ENCODE measurements around the gene TGIF1. TPM values are rescaled to one million over a fixed set of nuclear protein-coding genes. Genes with fewer than 3 reads are reported as not detected.
A peak's percentile ranks its signal among the peaks of the same experiment; 100 is the strongest.

The TGIF1 gene
- total RNA-seq, 1 experiment from 2014 or later, result 86.9 TPM

DNA sequence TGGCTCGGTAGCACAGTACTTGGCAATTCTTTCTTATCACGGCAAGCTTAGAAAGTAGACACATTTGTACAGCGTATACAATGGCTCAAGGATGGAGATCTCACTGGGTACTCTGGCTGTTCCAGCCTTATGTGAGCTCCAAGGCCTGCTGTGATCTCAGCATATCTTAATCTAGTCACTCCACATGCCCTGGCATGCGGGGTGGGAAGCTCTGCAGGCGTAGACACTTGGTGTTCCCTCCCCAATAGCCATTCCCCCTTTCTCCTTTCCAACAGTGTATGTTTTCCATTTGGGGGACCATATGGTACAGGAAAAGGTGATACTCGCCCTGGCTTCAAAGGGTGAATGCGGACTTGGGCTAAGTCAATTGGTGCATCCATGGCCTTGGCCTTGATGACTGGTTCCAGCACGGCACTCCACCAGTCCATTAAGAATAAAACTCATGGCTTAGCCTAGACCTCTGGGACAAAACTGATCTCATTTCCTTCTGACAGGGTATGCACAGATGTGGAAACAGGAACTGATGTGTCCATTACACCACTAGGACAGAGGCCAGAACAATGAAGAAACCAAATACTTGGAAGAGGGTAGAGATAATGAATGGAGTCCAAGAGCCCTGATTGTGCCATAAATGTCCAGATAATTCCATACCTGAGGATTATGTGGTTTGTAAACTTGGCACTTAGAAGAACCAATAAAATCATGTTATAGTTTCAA lies 28.4 kb downstream of the TGIF1 start:
- H3K27ac ChIP-seq, result no peak overlapping the region
- no peak for DNase-seq
- H3K36me3 ChIP-seq, result no peaks in the 10 kb centered on the region
- peaks cover 9% of the 10 kb centered on the region for H3K4me1 ChIP-seq
- no peaks in the 10 kb centered on the region for H3K27me3 ChIP-seq
- H3K9me3 ChIP-seq (replicated peaks), result no peaks in the 10 kb centered on the region
- H3K4me3 ChIP-seq, result no peak overlapping the region

DNA sequence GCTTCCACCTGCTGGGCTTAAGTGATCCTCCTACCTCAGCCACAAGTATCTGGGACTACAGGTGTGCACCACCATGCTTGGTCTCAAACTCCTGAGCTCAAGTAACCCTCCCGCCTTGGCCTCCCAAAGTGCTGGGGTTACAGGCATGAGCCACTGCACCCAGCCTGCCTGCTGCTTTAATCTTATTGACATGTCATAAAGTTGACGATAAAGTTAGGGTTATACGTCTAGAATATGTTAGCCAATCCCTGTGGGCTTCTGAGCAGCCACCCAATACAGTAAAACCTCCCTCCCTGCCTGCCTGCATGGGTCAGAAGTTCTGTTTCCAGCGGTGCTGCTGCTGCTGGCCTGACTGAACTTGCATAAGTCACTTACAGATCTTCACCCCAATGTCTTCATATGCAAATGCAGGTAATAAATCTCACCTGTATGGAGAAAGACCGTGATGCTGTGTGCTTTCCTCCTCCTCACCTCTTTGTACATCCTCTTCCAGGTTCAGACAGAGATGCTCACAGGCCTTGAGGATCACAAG lies 30.1 kb downstream of the TGIF1 start:
- no peak overlapping the region for H3K27ac ChIP-seq
- no peaks in the 10 kb centered on the region for H3K9me3 ChIP-seq (replicated peaks)
- no peak for DNase-seq

DNA sequence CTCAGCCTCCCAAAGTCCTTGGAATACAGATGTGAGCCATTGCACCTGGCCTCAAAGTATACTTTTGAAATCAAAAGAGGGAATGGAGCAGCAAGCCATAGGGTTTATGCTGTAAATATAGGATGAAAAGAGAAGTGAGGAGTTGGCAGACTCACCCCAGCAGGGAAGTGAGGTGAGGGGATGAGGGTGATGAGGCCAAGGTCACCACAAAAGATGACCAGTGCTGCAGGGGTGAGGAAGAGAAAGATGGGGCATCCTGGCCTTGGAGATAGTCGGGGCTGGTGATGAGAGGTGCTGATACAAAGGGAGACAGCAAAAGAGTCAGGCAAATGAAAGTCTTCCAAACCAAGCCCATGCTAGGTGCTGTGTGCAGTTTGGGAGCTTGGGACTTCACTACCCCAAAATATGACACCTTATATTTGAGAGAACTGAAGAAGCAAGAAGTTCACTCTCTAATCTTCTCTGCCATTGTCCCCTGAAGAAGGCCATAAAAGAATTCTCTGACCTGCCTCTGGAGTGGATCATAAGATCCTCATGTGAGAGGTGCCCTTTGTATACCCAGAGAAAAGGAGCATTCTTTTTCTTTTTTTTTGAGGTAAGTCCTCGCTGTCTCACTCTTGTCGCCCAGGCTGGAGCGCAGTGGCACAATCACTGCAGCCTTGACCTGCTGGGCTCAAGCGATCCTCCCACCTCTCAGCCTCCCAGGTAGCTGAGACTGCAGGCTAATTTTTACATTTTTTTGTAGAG lies 31.0 kb downstream of the TGIF1 start:
- H3K4me1 ChIP-seq, result peaks cover 9% of the 10 kb centered on the region
- H3K27ac ChIP-seq, result no peak overlapping the region
- no peaks in the 10 kb centered on the region for H3K27me3 ChIP-seq
- H3K9me3 ChIP-seq (replicated peaks), result no peaks in the 10 kb centered on the region
- no peak for DNase-seq
- no peak overlapping the region for H3K4me3 ChIP-seq
- no peaks in the 10 kb centered on the region for H3K36me3 ChIP-seq

More for the DNA sequence above, 30.1 kb downstream of the TGIF1 start:
- Histone ChIP-seq H3K4me3 (no peak overlapping the region), H3K4me1 (peaks cover 9% of the 10 kb centered on the region), H3K27me3 (no peaks in the 10 kb centered on the region), H3K36me3 (no peaks in the 10 kb centered on the region)

DNA sequence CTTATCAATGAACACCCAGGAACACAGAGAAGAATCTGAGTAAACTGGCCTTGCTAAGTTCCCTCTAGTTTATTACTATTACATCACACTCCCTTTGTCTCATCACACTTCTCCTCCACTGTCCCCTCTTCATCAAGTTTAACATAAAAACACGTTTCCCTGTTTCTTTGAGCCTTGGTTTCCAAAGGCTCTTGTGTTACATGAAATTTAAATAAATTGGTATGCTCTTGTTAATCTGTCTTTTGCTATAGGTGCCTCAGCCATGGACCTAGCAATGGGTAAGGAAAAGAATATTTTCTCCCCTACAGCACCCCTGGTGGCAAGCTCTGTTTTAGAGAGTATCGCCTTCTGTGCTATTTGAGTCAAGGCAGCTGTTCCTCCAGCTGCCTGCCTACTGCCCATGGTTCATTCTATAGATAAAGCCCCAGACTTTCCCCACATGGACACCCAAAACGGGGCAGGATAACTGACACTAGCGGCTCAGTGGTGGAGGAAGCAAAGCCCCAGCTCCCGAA lies 31.8 kb downstream of the TGIF1 start:
- Histone ChIP-seq H3K9me3 (replicated peaks) (no peaks in the 10 kb centered on the region), H3K36me3 (no peaks in the 10 kb centered on the region), H3K27ac (peak overlapping the region; percentile 75), H3K4me1 (peaks cover 9% of the 10 kb centered on the region), H3K27me3 (no peaks in the 10 kb centered on the region), H3K4me3 (peak overlapping the region; percentile 29)
- DNase-seq, result peak; percentile 71 to 90

- Histone ChIP-seq H3K36me3 (no peaks in the 10 kb centered on the region), H3K4me3 (peak overlapping the region; percentile 29), H3K4me1 (peaks cover 9% of the 10 kb centered on the region), H3K27ac (peak overlapping the region; percentile 75), H3K27me3 (no peaks in the 10 kb centered on the region), H3K9me3 (replicated peaks) (no peaks in the 10 kb centered on the region)
- DNase-seq, result no peak
Observed at GRCh38 chr18:3482258-3482657, 32.3 kb downstream of the TGIF1 start.

- Histone ChIP-seq H3K4me1 (peaks cover 9% of the 10 kb centered on the region), H3K4me3 (no peak overlapping the region), H3K36me3 (no peaks in the 10 kb centered on the region), H3K9me3 (replicated peaks) (no peaks in the 10 kb centered on the region), H3K27ac (no peak overlapping the region), H3K27me3 (no peaks in the 10 kb centered on the region)
- DNase-seq, result no peak
Observed at GRCh38 chr18:3485153-3486149, 35.5 kb downstream of the TGIF1 start.

GRCh38 chr18:3486512-3486911 lies 36.5 kb downstream of the TGIF1 start:
- DNase-seq, result no peak

GRCh38 chr18:3489462-3489861 lies 39.5 kb downstream of the TGIF1 start:
- no peaks in the 10 kb centered on the region for H3K36me3 ChIP-seq
- H3K4me3 ChIP-seq, result no peak overlapping the region
- no peaks in the 10 kb centered on the region for H3K27me3 ChIP-seq
- no peak overlapping the region for H3K27ac ChIP-seq
- no peaks in the 10 kb centered on the region for H3K9me3 ChIP-seq (replicated peaks)
- DNase-seq, result no peak
- H3K4me1 ChIP-seq, result no peaks in the 10 kb centered on the region

More at GRCh38 chr18:3486512-3486911, 36.5 kb downstream of the TGIF1 start:
- Histone ChIP-seq H3K36me3 (no peaks in the 10 kb centered on the region), H3K4me3 (no peak overlapping the region), H3K9me3 (replicated peaks) (no peaks in the 10 kb centered on the region), H3K27ac (no peak overlapping the region), H3K4me1 (peaks cover 9% of the 10 kb centered on the region), H3K27me3 (no peaks in the 10 kb centered on the region)

GRCh38 chr18:3491981-3492555 lies 42.1 kb downstream of the TGIF1 start:
- no peaks in the 10 kb centered on the region for H3K36me3 ChIP-seq
- H3K27ac ChIP-seq, result no peak overlapping the region
- no peaks in the 10 kb centered on the region for H3K27me3 ChIP-seq
- H3K9me3 ChIP-seq (replicated peaks), result no peaks in the 10 kb centered on the region
- H3K4me3 ChIP-seq, result no peak overlapping the region
- H3K4me1 ChIP-seq, result no peaks in the 10 kb centered on the region
- no peak for DNase-seq

GRCh38 chr18:3492721-3493120 lies 42.7 kb downstream of the TGIF1 start:
- no peak overlapping the region for H3K27ac ChIP-seq

DNA sequence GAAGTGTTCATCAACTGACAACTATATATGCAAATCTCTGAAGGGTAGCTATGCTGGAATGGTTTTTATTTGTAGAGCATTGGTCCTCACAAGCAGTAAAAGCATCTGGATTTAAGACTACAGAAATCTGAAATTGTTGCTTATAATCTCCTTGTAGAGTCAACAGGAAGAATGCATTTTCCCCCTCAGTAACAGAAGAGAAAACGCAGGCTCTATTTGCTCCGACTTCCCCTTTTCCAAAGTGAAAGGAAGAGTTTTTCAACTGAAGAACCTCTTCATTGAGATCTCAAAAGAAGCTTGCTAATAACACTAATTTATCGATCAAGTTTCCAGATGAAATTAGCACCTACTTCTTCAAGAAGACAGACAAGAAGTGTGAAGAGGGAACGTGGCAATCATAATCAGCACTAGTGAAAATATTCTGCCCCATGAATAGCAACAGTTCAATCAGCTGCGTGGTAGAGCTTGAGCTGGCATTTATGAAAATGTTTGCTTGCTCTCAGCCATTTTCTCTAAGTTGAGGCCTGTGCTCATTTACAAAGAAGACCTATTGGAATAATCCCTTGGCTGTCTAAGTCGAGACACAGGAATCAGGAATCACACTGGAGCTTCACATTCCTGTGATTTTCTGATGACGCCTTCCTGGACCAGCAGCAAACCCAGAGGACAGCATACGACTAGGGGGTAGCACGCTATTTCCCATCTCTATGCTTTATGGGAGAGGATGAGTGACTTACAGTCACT lies 43.7 kb downstream of the TGIF1 start:
- DNase-seq, result no peak
- Histone ChIP-seq H3K4me3 (no peak overlapping the region), H3K9me3 (replicated peaks) (no peaks in the 10 kb centered on the region), H3K4me1 (no peaks in the 10 kb centered on the region), H3K27me3 (no peaks in the 10 kb centered on the region), H3K27ac (no peak overlapping the region), H3K36me3 (no peaks in the 10 kb centered on the region)

More at GRCh38 chr18:3492721-3493120, 42.7 kb downstream of the TGIF1 start:
- DNase-seq, result no peak
- Histone ChIP-seq H3K36me3 (no peaks in the 10 kb centered on the region), H3K4me3 (no peak overlapping the region), H3K27me3 (no peaks in the 10 kb centered on the region), H3K4me1 (no peaks in the 10 kb centered on the region), H3K9me3 (replicated peaks) (no peaks in the 10 kb centered on the region)

GRCh38 chr18:3494245-3494526 lies 44.2 kb downstream of the TGIF1 start:
- H3K36me3 ChIP-seq, result no peaks in the 10 kb centered on the region
- no peak overlapping the region for H3K4me3 ChIP-seq
- H3K4me1 ChIP-seq, result no peaks in the 10 kb centered on the region
- DNase-seq, result no peak
- H3K27ac ChIP-seq, result no peak overlapping the region
- H3K27me3 ChIP-seq, result no peaks in the 10 kb centered on the region
- no peaks in the 10 kb centered on the region for H3K9me3 ChIP-seq (replicated peaks)

DNA sequence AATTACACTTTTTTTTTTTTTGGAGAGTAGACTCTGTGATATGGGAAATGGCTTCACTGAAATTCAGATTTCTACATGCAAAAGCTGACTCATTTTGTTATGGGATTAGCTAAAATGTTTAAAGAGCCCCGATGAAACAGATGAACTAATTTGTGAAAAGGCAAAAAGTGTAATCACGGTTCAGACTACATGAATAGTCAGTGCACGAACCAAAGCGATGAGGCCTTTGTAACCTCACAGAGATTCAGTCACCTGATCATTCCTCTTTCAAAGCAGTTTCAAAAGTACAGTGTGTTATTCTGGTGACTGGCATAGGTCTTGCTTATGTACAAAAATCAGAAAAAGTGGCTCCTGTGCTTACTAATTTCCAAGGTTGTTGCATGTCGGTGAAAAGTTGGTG lies 44.6 kb downstream of the TGIF1 start:
- H3K36me3 ChIP-seq, result no peaks in the 10 kb centered on the region

More for the DNA sequence above, 44.6 kb downstream of the TGIF1 start:
- H3K27ac ChIP-seq, result no peak overlapping the region
- no peaks in the 10 kb centered on the region for H3K4me1 ChIP-seq
- H3K9me3 ChIP-seq (replicated peaks), result no peaks in the 10 kb centered on the region
- H3K27me3 ChIP-seq, result no peaks in the 10 kb centered on the region
- H3K4me3 ChIP-seq, result no peak overlapping the region
- DNase-seq, result no peak

All from SJCRH30 (cell line).